ENCODE data around the gene TLCD3B. TPM values are rescaled to one million over a fixed set of nuclear protein-coding genes. Genes with fewer than 3 reads are reported as not detected.
A peak's percentile ranks its signal among the peaks of the same experiment; 100 is the strongest.
"Not testable (repeated sequence)": the region's sequence is repeated elsewhere in the genome, so short reads cannot be mapped to it uniquely, and the experiment has no call there.

Gene TLCD3B
- total RNA-seq, 1 donor from 2014 or later: not detected

GRCh38 chr16:30017277-30017656 is 13.8 kb downstream of the TLCD3B start:
- no peak for DNase-seq (ENCODE audit: low read depth)
- no peak overlapping the region for H3K4me3 ChIP-seq (ENCODE audit: low read depth, low read length)
- TF ChIP-seq CTCF (conservative IDR thresholded peaks at IDR 0.05; ENCODE audit: low read depth, low read length): no peak

DNA sequence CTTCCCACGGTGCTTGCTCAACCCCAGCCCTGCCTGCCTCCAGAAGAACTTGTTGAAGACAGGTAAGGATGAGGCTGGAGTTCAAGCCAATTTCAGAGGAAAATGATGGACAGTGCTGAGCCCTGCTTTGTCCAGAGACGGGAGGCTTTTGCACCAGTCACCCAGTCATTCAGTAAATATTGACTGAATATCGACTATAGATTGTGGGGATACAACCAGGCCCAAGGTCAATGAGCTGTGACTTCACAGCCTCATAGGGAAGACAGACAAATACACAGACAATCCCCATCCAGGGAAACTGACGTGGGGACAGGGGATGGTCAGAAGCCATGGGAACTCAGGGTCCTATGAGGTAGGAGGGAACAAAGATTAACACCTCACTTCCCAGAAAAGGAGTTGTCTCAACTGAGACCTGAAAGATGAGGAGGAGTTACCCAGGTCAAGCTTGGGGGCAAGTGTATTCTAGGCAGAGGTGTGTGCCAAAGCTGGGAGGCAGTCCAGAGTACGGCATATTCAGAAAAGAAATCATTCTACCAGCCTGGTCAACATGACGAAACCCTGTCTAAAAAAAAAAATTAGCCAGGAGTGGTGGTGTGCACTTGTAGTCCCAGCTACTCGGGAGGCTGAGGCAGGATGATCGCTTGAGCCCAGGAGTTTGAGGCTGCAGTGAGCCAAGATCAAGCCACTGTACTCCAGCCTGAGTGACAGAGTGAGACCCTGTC is 14.4 kb downstream of the TLCD3B start:
- no peak overlapping the region for H3K4me3 ChIP-seq (ENCODE audit: low read depth, low read length)
- no peak for DNase-seq (ENCODE audit: low read depth)
- TF ChIP-seq CTCF (conservative IDR thresholded peaks at IDR 0.05; ENCODE audit: low read depth, low read length): no peak

- not testable (repeated sequence) for DNase-seq (ENCODE audit: low read depth); H3K4me3 ChIP-seq (ENCODE audit: low read depth, low read length)
Measured at GRCh38 chr16:30015450-30015849, 15.6 kb downstream of the TLCD3B start.

GRCh38 chr16:30012598-30012997 is 18.5 kb downstream of the TLCD3B start:
- H3K4me3 ChIP-seq (ENCODE audit: low read depth, low read length); DNase-seq (ENCODE audit: low read depth): not testable (repeated sequence)

DNA sequence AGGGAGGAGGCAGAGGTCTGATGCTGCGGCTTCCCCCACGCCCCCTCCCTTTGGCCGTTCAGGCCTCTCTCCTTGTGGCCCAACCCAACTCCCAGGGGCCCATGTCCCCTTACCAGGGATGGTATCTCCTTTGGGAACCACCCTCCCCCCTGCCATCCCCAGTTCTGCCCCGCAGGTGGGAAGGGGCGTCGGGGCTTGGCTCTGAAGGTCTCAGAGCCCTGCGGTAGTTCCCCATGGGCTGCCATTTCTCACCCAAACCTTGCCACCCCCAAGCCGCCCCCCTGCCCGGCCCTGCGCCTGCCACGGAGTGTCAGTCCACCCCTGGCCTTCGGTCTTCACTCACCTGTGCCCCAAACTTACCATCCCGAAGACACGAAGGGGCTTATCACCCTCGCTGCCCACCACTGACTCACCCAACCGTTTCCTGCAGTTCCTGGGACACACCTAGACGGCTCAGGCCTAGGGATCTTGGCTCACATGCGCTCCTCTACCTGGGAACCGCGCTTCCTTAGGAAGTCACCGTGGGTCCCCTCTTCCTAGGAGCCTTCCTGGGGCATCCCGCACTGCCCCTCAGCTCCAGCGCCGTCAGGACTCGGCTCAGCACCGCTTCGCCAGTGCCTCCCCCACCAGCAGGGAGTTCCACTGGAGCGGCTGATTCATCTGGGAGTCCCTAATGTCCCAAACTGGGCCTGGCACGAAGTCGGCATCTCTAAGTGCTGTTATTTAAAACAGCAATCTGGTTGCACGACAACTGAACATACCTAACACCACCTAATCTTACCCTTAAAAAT is 19.2 kb downstream of the TLCD3B start:
- DNase-seq (ENCODE audit: low read depth): no peak
- no peak for TF ChIP-seq CTCF (conservative IDR thresholded peaks at IDR 0.05; ENCODE audit: low read depth, low read length)
- no peak overlapping the region for H3K4me3 ChIP-seq (ENCODE audit: low read depth, low read length)

- DNase-seq (ENCODE audit: low read depth): no peak
Measured at GRCh38 chr16:30010844-30011713, 20.0 kb downstream of the TLCD3B start, which contains the start of gene DOC2A. Gene DOC2A, minus strand, starts transcription at chr16:30011027. Its CDS starts 805 bp downstream, at chr16:30010222.

More at GRCh38 chr16:30010844-30011713, 20.0 kb downstream of the TLCD3B start, which contains the start of gene DOC2A:
- peak within 1 kb of the TSS; percentile 21 for H3K4me3 ChIP-seq (ENCODE audit: low read depth, low read length)
- no peak for TF ChIP-seq CTCF (conservative IDR thresholded peaks at IDR 0.05; ENCODE audit: low read depth, low read length)
